Adrenal gland (tissue), 12 donors: ENCODE measurements around the gene ZNF273. TPM values are rescaled to one million over a fixed set of nuclear protein-coding genes. Genes with fewer than 3 reads are reported as not detected.

Source experiments
- DNase-seq, 7 donors: peaks; one replicate each; pipeline ENCODE4 v3.0.0-alpha.2; 2019 to 2020
- H3K27ac ChIP-seq, 5 donors: fragments of 200-600 bp; sonication (generic) in 4 of 5; 1 replicate in 3 of 5; 2 replicates in 2 of 5; pipeline versions ENCODE4 v1.5.1 to v1.8.0; 2016 to 2020; ENCODE audit warnings: mild to moderate bottlenecking in 1 of 5
- H3K27me3 ChIP-seq: fragments of 200-600 bp; 2 replicates; pipeline ENCODE4 v1.8.0; 2021
- H3K36me3 ChIP-seq, 2 donors: fragments of 200-600 bp; replicated peaks in 1 of 2; 1 replicate in 1 of 2; 2 replicates in 1 of 2; pipeline versions ENCODE4 v1.5.1 to v1.8.0; 2018 to 2022
- H3K4me1 ChIP-seq, 2 donors: fragments of 200-600 bp; replicated peaks in 1 of 2; 1 replicate in 1 of 2; 2 replicates in 1 of 2; pipeline versions ENCODE4 v1.5.1 to v1.8.0; 2018 to 2021
- H3K4me3 ChIP-seq, 4 donors: fragments of 200-600 bp; sonication (generic) in 3 of 4; one replicate each; pipeline ENCODE4 v1.5.1; 2016 to 2018
- H3K9me3 ChIP-seq, 3 donors: fragments of 200-600 bp; sonication (generic) in 1 of 3; replicated peaks in 1 of 3; 1 replicate in 2 of 3; 2 replicates in 1 of 3; pipeline versions ENCODE4 v1.5.1 to v1.8.0; 2016 to 2021
- CTCF ChIP-seq, 6 experiments: fragments of 450-650 bp in 4 of 6; fragments of 200-600 bp in 2 of 6; sonication (generic) in 1 of 6; IDR thresholded peaks; 1 replicate in 5 of 6; 2 replicates in 1 of 6; pipeline versions ENCODE4 v1.5.1 to v1.8.0; 2016 to 2021; ENCODE audit warnings: antibody characterized with exemption in 6 of 6, mild to moderate bottlenecking in 2 of 6, moderate library complexity in 1 of 6
- POLR2A ChIP-seq, 2 donors: fragments of 450-650 bp; IDR thresholded peaks; one replicate each; pipeline ENCODE4 v1.6.1; 2017; ENCODE audit warnings: antibody characterized with exemption in 2 of 2, mild to moderate bottlenecking in 2 of 2, moderate library complexity in 1 of 2
- WGBS, 4 donors: extraction: QIAGEN DNeasy Blood & Tissue Kit in 2 of 4; methylation state at CpG; one replicate each; pipeline versions ENCODE4 v1.1.5 to v1.1.7; 2013 to 2017; 5-methylcytosine and 5-hydroxymethylcytosine counted together
- intact Hi-C, 2 donors: fragments of 100-400 bp; cut with DNase I; formaldehyde crosslinking; loops; one replicate each; pipeline versions ENCODE4 v1.14.1 to v1.15.0; 2022 to 2023
- polyA plus RNA-seq, 3 donors: library from polyadenylated mRNA; stranded (reverse); fragments of 200-250 nt in 2 of 3; fragments of 350-450 nt in 1 of 3; fragmentation: Illumina TruSeq in 1 of 3; extraction: RNeasy Lipid Tissue Mini Kit (QIAGEN cat#74804) in 1 of 3; gene quantifications; one replicate each; pipeline ENCODE4 v1.2.3, GENCODE V29; 2013 to 2014
- total RNA-seq, 9 donors: library from RNA; depleted of rRNA in 4 of 9; stranded (reverse); fragments of >200 nt in 4 of 9; fragments of 120-200 nt in 1 of 9; fragmentation: NEBNext Ultra II Directional in 1 of 9; extraction: Animal tissue kit (Norgen Biotek cat#: 25700) in 1 of 9; gene quantifications; one replicate each; pipeline versions ENCODE4 v1.1.0 to v1.2.4, GENCODE V29; 2013 to 2023
- donor health status: healthy with polysubstance abuse.
- donor health status: Bipolar disorder and iron deficiency.
- donor health status: DM: yes; HTN: yes; CAD: no.
- donor health status: DM: no; HTN: no; CAD: no.
- donor health status: DM: no; HTN: no; CAD: no.
- donor health status: DM: yes; HTN: yes; CAD: no.

ZNF273 gene
- total and polyA plus RNA-seq, 12 donors: 2.1 to 9.2 (median 4.9) TPM

GRCh38 chr7:64872351-64873154 is 30.5 kb upstream of the ZNF273 start:
- H3K4me3 ChIP-seq: no peak overlapping the region
- no peak overlapping the region for H3K27ac ChIP-seq
- no peaks in the 10 kb centered on the region for H3K27me3 ChIP-seq
- H3K4me1 ChIP-seq: no peaks in the 10 kb centered on the region
- 85 to 92% (median 90%) methylated on average over 28 to 36 of the region's 36 CpGs for WGBS, 4 donors
- intact Hi-C loops: no loop called here
- DNase-seq: peak in 1 of 7 donors; percentile 36
- TF ChIP-seq CTCF (IDR thresholded peaks at IDR 0.05): no peak
- no peak for TF ChIP-seq POLR2A (IDR thresholded peaks at IDR 0.05)
- H3K36me3 ChIP-seq: no peaks in the 10 kb centered on the region
- no peaks in the 10 kb centered on the region for H3K9me3 ChIP-seq

DNA sequence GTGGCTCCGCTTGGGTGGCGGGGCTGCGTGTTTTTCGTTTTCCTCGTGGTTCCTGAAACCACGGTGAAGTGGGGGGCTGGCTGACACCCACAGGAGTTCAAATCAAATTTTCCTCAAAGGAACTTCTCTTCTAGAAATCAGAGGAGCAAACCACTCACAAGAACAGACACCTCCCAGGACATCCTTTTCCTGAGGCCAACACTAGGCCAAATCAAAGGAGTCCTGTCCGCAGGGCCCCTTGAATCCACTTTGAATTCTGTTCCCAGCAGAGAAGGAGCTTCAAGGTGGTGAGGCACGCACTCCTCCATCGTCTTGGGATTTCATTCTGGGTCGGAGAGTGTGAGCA is 29.9 kb upstream of the ZNF273 start:
- no peaks in the 10 kb centered on the region for H3K36me3 ChIP-seq
- intact Hi-C loops: no loop called here
- H3K27ac ChIP-seq: no peak overlapping the region
- TF ChIP-seq CTCF (IDR thresholded peaks at IDR 0.05) (no peak), POLR2A (IDR thresholded peaks at IDR 0.05) (no peak)
- no peaks in the 10 kb centered on the region for H3K4me1 ChIP-seq
- H3K9me3 ChIP-seq: no peaks in the 10 kb centered on the region
- H3K4me3 ChIP-seq: no peak overlapping the region
- DNase-seq: no peak
- WGBS, 4 donors: 94 to 98% (median 95%) methylated on average over 10 of the region's 10 CpGs
- H3K27me3 ChIP-seq: no peaks in the 10 kb centered on the region

DNA sequence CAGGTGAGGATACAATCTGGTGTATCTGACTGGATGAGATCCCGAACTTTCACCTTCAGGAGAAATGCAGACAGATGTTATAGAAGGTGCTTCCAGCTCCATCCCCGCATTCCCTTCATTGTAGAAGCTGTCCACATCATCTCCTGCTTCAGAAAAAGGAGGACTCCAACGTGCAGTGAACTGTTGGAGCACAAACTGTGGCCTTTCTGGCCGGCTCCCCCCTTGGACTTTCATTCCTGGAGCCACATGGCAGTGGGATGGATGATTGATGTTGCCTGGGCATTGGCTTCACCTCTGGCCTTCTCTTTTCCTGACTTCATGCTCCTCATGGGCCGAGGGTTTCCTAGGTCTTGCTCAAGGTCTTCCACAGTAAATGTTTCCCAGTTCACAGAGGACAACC is 29.6 kb upstream of the ZNF273 start:
- H3K27ac ChIP-seq: no peak overlapping the region
- DNase-seq: peak in 1 of 7 donors; percentile 28
- TF ChIP-seq CTCF (IDR thresholded peaks at IDR 0.05) (no peak), POLR2A (IDR thresholded peaks at IDR 0.05) (no peak)
- H3K27me3 ChIP-seq: no peaks in the 10 kb centered on the region
- peaks cover 0 to under 1% of the 10 kb centered on the region in 2 donors for H3K4me1 ChIP-seq
- no peaks in the 10 kb centered on the region for H3K36me3 ChIP-seq
- whole genome bisulfite sequencing, 4 donors: 61 to 71% (median 64%) methylated on average over 5 of the region's 5 CpGs
- intact Hi-C loops: no loop called here
- H3K9me3 ChIP-seq: no peaks in the 10 kb centered on the region
- H3K4me3 ChIP-seq: no peak overlapping the region

- no peaks in the 10 kb centered on the region for H3K36me3 ChIP-seq
- no peak for TF ChIP-seq CTCF (IDR thresholded peaks at IDR 0.05)
- TF ChIP-seq POLR2A (IDR thresholded peaks at IDR 0.05): no peak
- no peaks in the 10 kb centered on the region for H3K27me3 ChIP-seq
- H3K27ac ChIP-seq: no peak overlapping the region
- 68 to 83% (median 74%) methylated on average over 9 to 10 of the region's 10 CpGs for WGBS, 4 donors
- DNase-seq: peak in 2 of 7 donors; percentile 11 to 18
- H3K4me3 ChIP-seq: no peak overlapping the region
- intact Hi-C loops: no loop called here
- no peaks in the 10 kb centered on the region for H3K9me3 ChIP-seq
- H3K4me1 ChIP-seq: peaks cover 0 to 5% of the 10 kb centered on the region in 2 donors
Measured at GRCh38 chr7:64874114-64874513, 29.0 kb upstream of the ZNF273 start.
